GM20000 (cell line): ENCODE measurements around the gene SELENOO.

Experiments used
- DNase-seq: peaks from one replicate; pipeline ENCODE4 v3.0.0; 2012; ENCODE audit warnings: low spot score
- CTCF ChIP-seq: IDR thresholded peaks from 2 replicates; pipeline ENCODE4 v1.5.1; 2012; ENCODE audit warnings: mild to moderate bottlenecking, control low read depth; ENCODE audit errors: extremely low read depth, missing control alignments

SELENOO gene

GRCh38 chr22:50184004-50184901 lies 16.6 kb upstream of the SELENOO start:
- DNase-seq, result no peak
- no peak for TF ChIP-seq CTCF

GRCh38 chr22:50184902-50185374 lies 15.9 kb upstream of the SELENOO start:
- no peak for TF ChIP-seq CTCF
- DNase-seq, result no peak

GRCh38 chr22:50185375-50186087 lies 15.3 kb upstream of the SELENOO start, which contains the start of gene TRABD:
TRABD (plus strand) TSS chr22:50185913; CDS start chr22:50193061, 7,148 bp downstream.
- peak; percentile 99 for DNase-seq
- TF ChIP-seq CTCF, result no peak

- DNase-seq, result no peak
- TF ChIP-seq CTCF, result no peak
These were observed 14.6 kb upstream of the SELENOO start for GRCh38 chr22:50186181-50186714.

- no peak for DNase-seq
- no peak for TF ChIP-seq CTCF
These were observed 13.9 kb upstream of the SELENOO start for GRCh38 chr22:50186761-50187523.

GRCh38 chr22:50188356-50188755 lies 12.5 kb upstream of the SELENOO start:
- TF ChIP-seq CTCF, result no peak
- DNase-seq, result no peak
